T47D (cell line): ENCODE data around the gene EPS15.

Source experiments
- DNase-seq, 2 experiments: peaks; one replicate each; pipeline versions ENCODE4 v3.0.0 to v3.0.0-alpha.2; 2011 to 2012; ENCODE audit warnings: low read depth in 1 of 2, low spot score in 1 of 2
- JUND ChIP-seq: IDR thresholded peaks from 2 replicates; pipeline ENCODE4 v1.6.1; 2012; ENCODE audit warnings: low read depth
- in situ Hi-C: cut with HindIII; loops from 2 replicates; pipeline ENCODE4 v1.10.0; 2016; ENCODE audit warnings: low sequenced_read_pairs, low pct_unique_long_range_greater_than_20kb

The EPS15 gene

DNA sequence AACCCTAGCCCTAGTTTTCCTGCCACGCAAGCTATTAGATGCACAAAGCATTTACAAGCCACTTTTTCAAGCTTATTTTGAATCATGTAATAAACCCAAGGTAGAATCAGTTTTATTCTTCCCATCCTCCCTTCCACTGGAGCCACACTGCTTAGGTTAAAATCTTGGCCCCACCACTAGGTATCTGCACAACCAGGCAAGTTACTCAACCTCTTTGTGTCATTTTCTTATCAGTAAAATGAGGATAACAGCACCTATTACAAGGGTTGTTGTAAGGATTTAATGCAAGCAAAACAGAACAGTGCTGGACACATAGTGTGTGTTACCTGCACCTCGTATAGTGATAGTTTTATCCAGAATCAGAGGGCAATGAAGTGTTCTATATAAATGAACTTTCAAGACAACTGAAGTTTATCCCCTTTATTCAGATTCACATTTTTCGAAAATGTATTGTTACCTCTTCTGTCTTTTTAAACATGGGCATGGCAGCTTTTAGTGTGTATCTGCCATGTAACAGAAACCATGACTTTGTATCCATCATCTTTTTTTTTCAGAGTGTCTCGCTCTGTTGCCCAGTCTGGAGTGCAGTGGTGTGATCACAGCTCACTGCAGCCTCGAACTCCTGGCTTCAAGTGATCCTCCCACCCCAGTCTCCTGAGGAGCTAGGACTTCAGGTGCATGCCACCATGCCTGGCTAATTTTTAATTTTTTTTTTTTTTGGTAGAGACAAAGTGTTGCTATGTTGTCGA lies 171.5 kb downstream of the EPS15 start:
- in situ Hi-C loops, result no loop called here
- TF ChIP-seq JUND, result no peak

DNA sequence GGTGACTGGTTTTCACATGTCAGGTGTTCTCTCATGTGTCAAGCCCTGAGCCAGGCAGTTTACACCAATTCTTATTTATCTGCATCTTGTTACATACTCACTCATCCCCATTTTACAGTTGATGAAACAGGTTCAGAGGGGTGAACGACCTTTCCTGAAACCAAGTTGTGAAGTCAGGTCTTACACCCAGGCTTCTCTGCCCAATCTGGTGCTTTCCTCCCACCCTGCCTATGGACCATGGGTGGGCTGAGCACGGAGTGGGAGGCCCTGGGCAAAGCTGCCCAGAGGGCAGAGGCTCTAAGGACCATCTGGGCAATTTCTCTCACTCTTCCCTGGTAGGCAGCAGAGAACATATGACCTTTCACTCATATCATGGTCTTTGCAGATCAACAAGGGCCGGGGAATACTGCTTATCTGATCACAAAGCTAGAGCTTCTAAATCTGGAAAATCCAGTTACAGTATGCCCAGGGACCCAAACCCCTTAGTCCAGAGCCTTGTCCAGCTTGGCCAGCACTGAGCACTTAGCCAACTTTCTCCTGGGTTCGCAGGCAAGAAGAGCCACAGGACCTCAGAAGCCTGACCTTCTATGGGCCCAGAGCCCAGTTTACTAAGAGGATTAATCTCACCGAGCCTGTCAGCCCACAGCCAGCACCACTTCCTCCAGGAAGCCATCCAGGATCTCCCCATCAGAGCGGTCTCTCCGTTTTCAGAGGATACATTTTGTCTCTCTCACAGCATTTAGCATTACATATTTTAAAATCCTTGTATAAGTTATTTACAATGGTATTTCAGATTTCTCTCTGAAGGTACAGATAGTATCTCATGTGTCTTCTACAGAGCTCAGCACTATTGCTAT lies 172.8 kb downstream of the EPS15 start:
- in situ Hi-C loops, result no loop called here
- DNase-seq, result no peak
- TF ChIP-seq JUND, result no peak

More for the DNA sequence above, 171.5 kb downstream of the EPS15 start:
- DNase-seq, result no peak

DNA sequence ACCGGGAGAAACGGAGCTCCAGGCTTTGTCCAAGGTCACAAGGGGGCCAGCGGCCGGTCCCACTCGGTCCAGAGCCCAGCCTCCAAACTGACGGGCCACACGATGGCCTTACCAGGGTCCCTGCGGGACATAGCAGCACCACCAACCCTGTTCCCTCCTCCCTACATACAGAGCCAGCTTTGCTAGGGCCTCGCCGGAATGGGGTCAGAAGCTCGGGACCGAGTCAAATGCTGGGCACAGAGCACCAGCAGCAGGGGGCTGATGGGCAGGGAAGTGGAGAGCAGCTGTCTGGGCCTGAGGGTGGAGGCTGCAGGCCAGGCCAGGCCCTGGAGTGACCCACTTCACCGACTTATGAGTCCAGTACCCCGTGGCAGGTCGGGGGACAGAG lies 173.8 kb downstream of the EPS15 start:
- no peak for DNase-seq
- TF ChIP-seq JUND, result no peak
- in situ Hi-C loops, result no loop called here

DNA sequence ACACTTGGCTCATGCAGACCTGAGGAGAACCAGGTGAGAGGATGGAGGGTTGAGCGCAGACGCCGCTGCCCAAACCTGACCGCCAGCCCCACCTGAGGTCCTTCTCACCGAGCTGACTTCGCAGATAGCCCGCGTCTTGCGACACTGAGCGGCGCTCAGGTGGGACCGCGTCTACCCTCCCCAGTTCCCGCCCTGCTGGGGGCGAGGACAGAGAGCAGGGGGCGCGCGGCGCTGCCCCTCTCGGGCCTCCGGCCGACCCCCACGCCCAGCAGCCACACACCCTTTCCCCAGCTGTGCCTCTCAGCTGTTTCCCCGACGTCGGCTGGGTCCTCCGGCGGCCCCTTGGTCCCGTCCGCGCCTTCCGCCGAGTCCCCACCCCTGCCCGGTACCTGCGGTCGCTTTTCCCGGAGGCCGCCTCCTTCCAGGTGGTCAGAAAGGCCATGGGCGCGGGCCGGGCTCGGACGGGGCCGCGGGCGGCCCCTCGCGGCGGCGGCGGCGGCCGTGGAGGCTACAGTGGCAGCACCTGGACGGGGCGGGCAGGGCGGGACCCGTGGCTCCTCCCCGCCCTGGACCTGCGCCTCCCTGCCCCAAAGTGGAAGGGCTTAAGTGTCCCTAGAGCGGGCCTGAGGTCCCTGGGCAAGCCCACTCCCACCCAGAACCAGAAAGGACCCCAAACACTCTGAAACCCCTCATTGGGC lies 174.3 kb downstream of the EPS15 start:
- no peak for TF ChIP-seq JUND
- in situ Hi-C loops, result no loop called here
- DNase-seq, result peak; percentile 33 to 62

DNA sequence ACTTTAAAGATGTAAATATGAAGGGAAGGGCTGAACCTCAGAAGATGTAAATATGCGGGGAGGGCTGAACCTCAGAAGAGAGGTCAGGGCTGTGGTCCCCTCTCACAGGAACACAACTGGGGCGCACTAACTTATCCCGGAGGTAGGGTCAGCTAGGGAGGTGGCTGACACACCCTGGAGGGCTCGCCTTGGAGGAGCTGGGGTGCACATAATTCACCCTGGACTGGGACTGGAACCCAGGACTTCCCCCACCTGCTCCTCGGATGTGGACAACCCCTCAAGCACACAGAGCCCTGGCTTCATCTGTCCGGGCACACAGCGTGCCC lies 174.8 kb downstream of the EPS15 start:
- no peak for TF ChIP-seq JUND
- DNase-seq, result no peak
- in situ Hi-C loops, result no loop called here

DNA sequence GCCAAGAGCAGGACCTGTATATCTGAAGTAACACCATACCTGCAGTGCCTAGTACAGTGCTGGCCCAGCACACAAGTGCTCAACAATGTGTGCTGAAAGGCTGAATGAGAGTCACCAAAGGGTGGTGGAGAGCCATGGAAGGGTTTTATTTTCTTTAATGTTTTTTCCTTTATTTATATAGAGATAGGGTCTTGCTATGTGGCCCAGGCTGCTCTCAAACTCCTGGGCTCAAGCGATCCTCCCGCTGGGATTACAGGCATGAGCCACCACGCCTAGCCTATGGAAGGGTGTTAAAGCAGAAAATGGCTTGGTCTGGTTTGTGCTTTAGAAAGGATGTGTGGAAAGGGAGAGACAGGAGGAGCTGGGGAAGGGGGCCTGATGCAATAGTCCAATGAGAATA lies 175.4 kb downstream of the EPS15 start:
- in situ Hi-C loops, result no loop called here
- TF ChIP-seq JUND, result no peak
- DNase-seq, result no peak

DNA sequence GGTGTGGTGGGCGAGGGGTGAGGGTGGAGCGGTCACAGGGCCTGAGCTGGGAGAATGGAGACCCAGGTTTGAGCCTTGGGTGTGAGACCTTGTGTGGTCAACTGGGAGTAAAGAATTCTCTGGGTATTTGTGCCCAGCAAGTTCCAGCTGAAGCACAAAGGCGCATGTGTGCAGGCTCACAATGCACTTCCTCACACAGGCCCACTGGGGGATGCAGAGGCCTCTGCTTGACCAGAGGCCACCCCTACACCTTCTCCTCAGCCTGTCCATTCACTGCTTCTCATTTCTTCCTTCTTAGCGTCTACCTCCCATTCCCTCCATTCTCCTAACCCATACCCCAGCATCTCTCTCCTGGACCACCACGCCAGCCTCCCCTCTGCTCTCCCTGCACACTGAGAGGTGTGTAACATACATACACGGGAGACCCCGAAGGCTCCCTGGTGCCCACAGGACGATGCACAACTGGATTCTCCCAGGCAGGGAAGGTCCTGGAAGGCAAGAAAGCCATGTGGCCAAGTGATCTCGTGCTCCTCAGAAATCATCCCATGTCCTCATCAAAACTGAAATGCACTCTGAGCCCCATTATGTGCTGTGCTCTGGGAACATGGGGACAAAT lies 176.4 kb downstream of the EPS15 start:
- DNase-seq, result no peak
- in situ Hi-C loops, result no loop called here
- no peak for TF ChIP-seq JUND

DNA sequence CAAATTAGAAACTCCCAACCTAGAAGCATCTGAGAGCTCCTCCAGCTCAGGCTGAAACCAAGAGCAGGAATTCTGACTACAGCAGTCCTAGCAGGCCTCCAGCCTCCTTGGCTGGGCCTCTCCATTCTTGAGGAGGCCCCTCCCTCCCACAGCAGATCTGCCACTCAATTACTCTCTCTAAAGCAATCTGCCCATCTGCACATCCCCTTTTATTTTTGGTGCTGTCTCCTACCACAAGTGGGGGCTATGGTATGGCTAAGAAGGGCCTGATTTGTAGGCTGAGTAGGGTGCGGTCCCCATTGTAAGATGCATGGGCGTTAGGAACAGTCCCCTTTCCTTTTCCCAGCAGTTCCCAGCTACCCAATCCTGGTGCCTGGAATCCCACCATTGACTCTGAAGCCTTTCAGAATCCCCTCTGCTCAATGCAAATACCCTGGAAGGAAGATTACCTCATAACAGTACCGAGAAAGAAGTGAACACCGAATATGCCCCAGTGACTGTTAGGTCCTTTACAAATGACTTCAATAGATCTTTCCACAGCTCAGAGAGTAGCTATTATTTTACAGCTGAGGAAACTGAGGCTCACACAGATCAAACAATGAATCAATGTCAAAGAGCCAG lies 177.1 kb downstream of the EPS15 start:
- in situ Hi-C loops, result no loop called here
- no peak for TF ChIP-seq JUND
- DNase-seq, result no peak

DNA sequence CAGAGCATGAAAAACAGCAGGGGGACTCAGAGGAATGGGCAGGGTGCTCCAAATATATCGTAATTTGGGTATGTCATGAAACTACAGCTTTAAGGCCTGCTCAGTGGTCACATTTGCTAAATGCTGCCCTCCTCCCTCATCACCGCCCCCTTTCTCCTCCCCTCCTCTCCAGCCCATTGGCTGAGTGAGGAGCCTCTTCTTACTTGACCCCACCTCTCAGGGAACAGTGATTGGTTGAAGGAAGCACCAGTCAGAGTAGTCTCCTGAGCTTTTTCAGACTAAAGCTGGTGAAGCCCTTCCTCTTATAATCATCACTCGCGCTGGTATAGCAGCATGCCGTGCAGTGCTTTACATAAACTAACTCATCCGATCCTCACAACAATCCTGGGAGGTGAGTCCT lies 178.7 kb downstream of the EPS15 start:
- in situ Hi-C loops, result no loop called here
- TF ChIP-seq JUND, result no peak

DNA sequence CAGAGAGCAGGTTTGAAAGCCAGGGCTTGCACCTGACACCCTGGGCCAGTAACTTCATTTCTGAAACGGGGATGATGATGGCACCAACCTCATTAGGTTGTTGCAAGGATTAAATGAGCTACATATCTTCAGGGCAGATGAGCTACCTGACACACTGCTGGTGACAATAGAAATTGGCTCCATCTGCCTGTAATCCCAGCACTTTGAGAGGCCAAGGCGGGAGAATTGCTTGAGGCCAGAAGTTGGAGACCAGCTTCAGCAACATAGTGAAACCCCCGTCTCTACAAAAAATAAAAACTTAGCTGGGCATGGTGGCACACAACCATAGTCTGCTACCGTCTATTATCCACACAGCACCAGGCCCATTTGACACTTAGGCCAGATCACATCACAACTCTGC lies 182.4 kb downstream of the EPS15 start:
- no peak for TF ChIP-seq JUND
- in situ Hi-C loops, result no loop called here
- DNase-seq, result no peak

More for the DNA sequence above, 178.7 kb downstream of the EPS15 start:
- DNase-seq, result peak in 1 of 2 experiments; percentile 67

DNA sequence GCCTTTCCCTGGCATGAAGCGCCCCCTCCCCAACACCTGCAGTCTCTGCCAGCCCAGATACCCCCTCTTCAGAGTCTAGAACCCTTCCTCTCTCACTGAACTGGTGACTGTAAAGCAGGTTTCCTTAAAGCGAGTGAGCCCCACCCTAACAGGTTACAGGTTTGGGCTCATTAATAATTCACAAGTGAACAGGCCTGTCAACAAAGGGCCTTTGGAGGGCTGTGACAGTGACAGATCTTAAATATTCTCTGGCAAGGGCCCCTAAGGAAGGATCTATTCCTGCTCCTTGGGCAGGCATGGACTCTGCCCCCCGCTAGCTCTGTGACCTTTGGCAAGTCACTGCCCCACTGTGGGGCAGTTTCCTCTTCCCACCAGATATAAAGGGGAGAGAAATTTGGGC lies 183.1 kb downstream of the EPS15 start:
- in situ Hi-C loops, result no loop called here

DNA sequence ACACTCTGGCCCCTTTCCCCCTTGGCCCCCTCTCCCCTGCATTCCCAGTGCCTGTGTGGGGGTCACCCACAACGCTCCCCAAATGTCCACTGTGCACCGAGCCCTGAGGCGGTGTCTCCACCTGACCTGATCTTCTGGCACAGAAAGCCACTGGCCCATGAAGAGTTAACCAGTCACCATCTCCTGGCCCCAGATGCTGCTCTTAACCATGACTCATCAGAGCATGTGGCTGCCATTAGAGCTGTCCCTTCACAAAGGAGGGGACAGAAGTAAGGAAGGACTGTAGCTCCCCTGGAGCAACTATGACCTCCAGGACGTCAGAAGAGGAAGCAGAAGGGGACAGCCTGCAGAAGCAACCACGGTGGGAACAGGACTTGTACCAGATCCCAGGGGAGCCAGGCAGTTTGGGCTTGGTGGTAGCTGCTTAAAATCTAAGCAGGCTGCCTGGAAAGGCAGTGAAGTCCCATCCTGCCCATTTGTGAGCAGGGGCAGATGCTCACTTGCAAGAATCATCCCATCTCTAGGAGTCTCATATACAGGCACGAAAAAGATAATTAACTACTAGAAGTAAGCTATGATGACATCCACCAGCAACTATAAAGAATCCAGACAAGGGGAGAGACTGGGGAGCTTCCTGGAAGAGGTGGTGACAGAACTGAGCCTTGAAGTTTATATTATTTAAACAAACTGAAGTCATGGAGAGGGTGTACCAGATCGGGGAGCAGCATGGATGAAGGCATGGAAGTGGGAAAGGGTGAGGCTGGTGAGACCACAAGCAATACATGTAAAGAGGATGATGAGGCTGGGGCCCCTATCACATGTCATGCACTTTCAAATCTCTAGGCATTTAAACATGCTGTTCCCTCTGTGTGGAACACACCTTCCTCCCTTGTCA lies 187.6 kb downstream of the EPS15 start:
- no peak for TF ChIP-seq JUND
- peak in 1 of 2 experiments; percentile 77 for DNase-seq
- in situ Hi-C loops, result no loop called here

More for the DNA sequence above, 183.1 kb downstream of the EPS15 start:
- DNase-seq, result no peak
- no peak for TF ChIP-seq JUND
